ENCODE measurements around the gene TOE1. TPM values are rescaled to one million over a fixed set of nuclear protein-coding genes. Genes with fewer than 3 reads are reported as not detected.

The TOE1 gene
- total and polyA plus RNA-seq, 2 donors (not counting 1 experiment from before 2014, with no cell fraction given): 9.0 to 12.1 TPM

GRCh38 chr1:45335855-45336324 is 4.1 kb upstream of the TOE1 start:
- Histone ChIP-seq H3K36me3 (ENCODE audit: control insufficient read depth, insufficient read depth, low read length) (peaks cover 5% of the 10 kb centered on the region), H3K27ac (ENCODE audit: insufficient read depth, low read length) (no peak overlapping the region), H3K27me3 (ENCODE audit: control insufficient read depth, insufficient read depth, low read length) (no peaks in the 10 kb centered on the region), H3K4me3 (replicated peaks in 1 of 4; ENCODE audit: control extremely low read depth in 1 of 4, insufficient read depth in 1 of 4, low read depth in 3 of 4, low read length in 4 of 4) (no peak overlapping the region), H3K79me2 (ENCODE audit: control insufficient read depth, insufficient read depth, low read length) (peaks cover 3% of the 10 kb centered on the region), H3K4me2 (ENCODE audit: extremely low read depth, insufficient read depth, low read length) (no peak overlapping the region), H2AFZ (ENCODE audit: low read length) (no peak overlapping the region), H3K9ac (ENCODE audit: insufficient read depth, low read length) (no peak overlapping the region), H4K20me1 (ENCODE audit: control insufficient read depth, extremely low read depth, insufficient read depth, low read length) (no peaks in the 10 kb centered on the region), H3K4me1 (ENCODE audit: control insufficient read depth, extremely low read depth, insufficient read depth, low read length) (peaks cover 4% of the 10 kb centered on the region), H3K9me3 (ENCODE audit: control insufficient read depth, insufficient read depth, low read depth, low read length) (no peaks in the 10 kb centered on the region)
- TF ChIP-seq CTCF (conservative IDR thresholded peaks at IDR 0.05 in 1 of 2, IDR thresholded peaks at IDR 0.05 in 1 of 2; ENCODE audit: low read depth in 1 of 2, low read length in 2 of 2) (no peak), EZH2 (IDR thresholded peaks at IDR 0.05; ENCODE audit: low read length, missing control alignments) (no peak)
- DNase-seq (ENCODE audit: low read depth in 2 of 2): no peak

GRCh38 chr1:45337630-45338325 is 2.2 kb upstream of the TOE1 start:
- Histone ChIP-seq H3K27ac (ENCODE audit: insufficient read depth, low read length) (no peak overlapping the region), H3K4me1 (ENCODE audit: control insufficient read depth, extremely low read depth, insufficient read depth, low read length) (peaks cover 9% of the 10 kb centered on the region), H3K9ac (ENCODE audit: insufficient read depth, low read length) (no peak overlapping the region), H4K20me1 (ENCODE audit: control insufficient read depth, extremely low read depth, insufficient read depth, low read length) (no peaks in the 10 kb centered on the region), H3K4me2 (ENCODE audit: extremely low read depth, insufficient read depth, low read length) (no peak overlapping the region), H3K4me3 (replicated peaks in 1 of 4; ENCODE audit: control extremely low read depth in 1 of 4, insufficient read depth in 1 of 4, low read depth in 3 of 4, low read length in 4 of 4) (no peak overlapping the region), H3K79me2 (ENCODE audit: control insufficient read depth, insufficient read depth, low read length) (peaks cover 18% of the 10 kb centered on the region), H3K27me3 (ENCODE audit: control insufficient read depth, insufficient read depth, low read length) (no peaks in the 10 kb centered on the region), H3K36me3 (ENCODE audit: control insufficient read depth, insufficient read depth, low read length) (peaks cover 5% of the 10 kb centered on the region), H3K9me3 (ENCODE audit: control insufficient read depth, insufficient read depth, low read depth, low read length) (no peaks in the 10 kb centered on the region), H2AFZ (ENCODE audit: low read length) (no peak overlapping the region)
- no peak for TF ChIP-seq EZH2 (IDR thresholded peaks at IDR 0.05; ENCODE audit: low read length, missing control alignments)
- no peak for TF ChIP-seq CTCF (conservative IDR thresholded peaks at IDR 0.05 in 1 of 2, IDR thresholded peaks at IDR 0.05 in 1 of 2; ENCODE audit: low read depth in 1 of 2, low read length in 2 of 2)
- peak in 1 of 2 donors; percentile 14 for DNase-seq (ENCODE audit: low read depth in 2 of 2)

GRCh38 chr1:45340816-45341466 is 971 bp downstream of the TOE1 start:
- Histone ChIP-seq H3K4me2 (ENCODE audit: extremely low read depth, insufficient read depth, low read length) (peak overlapping the region; percentile 94), H3K36me3 (ENCODE audit: control insufficient read depth, insufficient read depth, low read length) (peaks cover 10% of the 10 kb centered on the region), H3K4me1 (ENCODE audit: control insufficient read depth, extremely low read depth, insufficient read depth, low read length) (peaks cover 9% of the 10 kb centered on the region), H3K27me3 (ENCODE audit: control insufficient read depth, insufficient read depth, low read length) (no peaks in the 10 kb centered on the region), H2AFZ (ENCODE audit: low read length) (peak overlapping the region; percentile 94), H3K9ac (ENCODE audit: insufficient read depth, low read length) (peak overlapping the region; percentile 93), H3K4me3 (replicated peaks in 1 of 4; ENCODE audit: control extremely low read depth in 1 of 4, insufficient read depth in 1 of 4, low read depth in 3 of 4, low read length in 4 of 4) (peak overlapping the region; percentile 70 to 94 (median 91)), H3K9me3 (ENCODE audit: control insufficient read depth, insufficient read depth, low read depth, low read length) (no peaks in the 10 kb centered on the region), H4K20me1 (ENCODE audit: control insufficient read depth, extremely low read depth, insufficient read depth, low read length) (no peaks in the 10 kb centered on the region), H3K27ac (ENCODE audit: insufficient read depth, low read length) (peak overlapping the region; percentile 98), H3K79me2 (ENCODE audit: control insufficient read depth, insufficient read depth, low read length) (peaks cover 18% of the 10 kb centered on the region)
- peak in 1 of 2 donors; percentile 18 for DNase-seq (ENCODE audit: low read depth in 2 of 2)
- TF ChIP-seq CTCF (conservative IDR thresholded peaks at IDR 0.05 in 1 of 2, IDR thresholded peaks at IDR 0.05 in 1 of 2; ENCODE audit: low read depth in 1 of 2, low read length in 2 of 2) (no peak), EZH2 (IDR thresholded peaks at IDR 0.05; ENCODE audit: low read length, missing control alignments) (no peak)
